H7 (cell line): ENCODE measurements around the gene SLC22A5. TPM values are rescaled to one million over a fixed set of nuclear protein-coding genes. Genes with fewer than 3 reads are reported as not detected.
"Not testable (repeated sequence)": the region's sequence is repeated elsewhere in the genome, so short reads cannot be mapped to it uniquely, and the experiment has no call there.

Source experiments
- DNase-seq: peaks from one replicate; pipeline ENCODE4 v3.0.0; 2012
- H3K27me3 ChIP-seq: 2 replicates; pipeline ENCODE4 v1.6.0; 2011; ENCODE audit warnings: mild to moderate bottlenecking, low read length; ENCODE audit not compliant: control insufficient read depth, insufficient read depth
- H3K36me3 ChIP-seq: replicated peaks from 2 replicates; pipeline ENCODE4 v1.5.1; 2011; ENCODE audit warnings: low read length; ENCODE audit not compliant: control insufficient read depth, insufficient read depth
- H3K4me3 ChIP-seq: 2 replicates; pipeline ENCODE4 v1.5.1; 2011; ENCODE audit warnings: low read depth, mild to moderate bottlenecking, control low read depth, low read length, moderate library complexity; ENCODE audit not compliant: insufficient read depth
- total RNA-seq: library from RNA; depleted of rRNA; stranded (reverse); fragments of >200 nt; shearing (Covaris generic); gene quantifications from 2 replicates; pipeline ENCODE4 v1.2.3, GENCODE V29; 2014

Gene SLC22A5
- total RNA-seq, 1 experiment from 2014 or later = 0.76 TPM

- Histone ChIP-seq H3K27me3 (no peaks in the 10 kb centered on the region), H3K4me3 (no peak overlapping the region), H3K36me3 (no peaks in the 10 kb centered on the region)
- no peak for DNase-seq
Measured at GRCh38 chr5:132388244-132389050, 18.9 kb downstream of the SLC22A5 start.

GRCh38 chr5:132389051-132389331 lies 19.5 kb downstream of the SLC22A5 start:
- Histone ChIP-seq H3K27me3 (no peaks in the 10 kb centered on the region), H3K4me3 (no peak overlapping the region), H3K36me3 (no peaks in the 10 kb centered on the region)
- no peak for DNase-seq

- Histone ChIP-seq H3K36me3 (no peaks in the 10 kb centered on the region; the same call in 1 of the 2 replicates), H3K4me3 (no peak overlapping the region)
- DNase-seq = no peak
Measured at GRCh38 chr5:132389585-132390286, 20.2 kb downstream of the SLC22A5 start.

GRCh38 chr5:132391247-132391646 lies 21.7 kb downstream of the SLC22A5 start:
- Histone ChIP-seq H3K4me3 (no peak overlapping the region), H3K36me3 (no peaks in the 10 kb centered on the region; the same call in 1 of the 2 replicates), H3K27me3 (no peaks in the 10 kb centered on the region)
- DNase-seq = no peak

More at GRCh38 chr5:132389585-132390286, 20.2 kb downstream of the SLC22A5 start:
- H3K27me3 ChIP-seq = no peaks in the 10 kb centered on the region

GRCh38 chr5:132391870-132392269 lies 22.4 kb downstream of the SLC22A5 start:
- no peak for DNase-seq

GRCh38 chr5:132392411-132392810 lies 22.9 kb downstream of the SLC22A5 start:
- H3K27me3 ChIP-seq = no peaks in the 10 kb centered on the region
- H3K36me3 ChIP-seq = no peaks in the 10 kb centered on the region; the same call in 1 of the 2 replicates
- H3K4me3 ChIP-seq = no peak overlapping the region
- no peak for DNase-seq

More at GRCh38 chr5:132391870-132392269, 22.4 kb downstream of the SLC22A5 start:
- Histone ChIP-seq H3K4me3 (no peak overlapping the region), H3K27me3 (no peaks in the 10 kb centered on the region), H3K36me3 (no peaks in the 10 kb centered on the region; the same call in 1 of the 2 replicates)

GRCh38 chr5:132392978-132393825 lies 23.7 kb downstream of the SLC22A5 start:
- H3K27me3 ChIP-seq = no peaks in the 10 kb centered on the region
- H3K4me3 ChIP-seq = no peak overlapping the region
- no peaks in the 10 kb centered on the region; the same call in 1 of the 2 replicates for H3K36me3 ChIP-seq
- no peak for DNase-seq

GRCh38 chr5:132394667-132395259 lies 25.3 kb downstream of the SLC22A5 start:
- Histone ChIP-seq H3K36me3 (no peaks in the 10 kb centered on the region; the same call in 1 of the 2 replicates), H3K4me3 (no peak overlapping the region), H3K27me3 (no peaks in the 10 kb centered on the region)
- no peak for DNase-seq

- no peak for DNase-seq
- Histone ChIP-seq H3K27me3 (no peaks in the 10 kb centered on the region), H3K36me3 (no peaks in the 10 kb centered on the region; the same call in 1 of the 2 replicates), H3K4me3 (no peak overlapping the region)
Measured at GRCh38 chr5:132396589-132397031, 27.1 kb downstream of the SLC22A5 start.

GRCh38 chr5:132397224-132397623 lies 27.7 kb downstream of the SLC22A5 start:
- Histone ChIP-seq H3K36me3 (no peaks in the 10 kb centered on the region; the same call in 1 of the 2 replicates), H3K27me3 (no peaks in the 10 kb centered on the region), H3K4me3 (no peak overlapping the region)
- DNase-seq = no peak

- not testable (repeated sequence) for DNase-seq, H3K36me3 ChIP-seq, H3K4me3 ChIP-seq, H3K27me3 ChIP-seq
Measured at GRCh38 chr5:132397936-132398675, 28.6 kb downstream of the SLC22A5 start.

GRCh38 chr5:132404041-132404440 lies 34.5 kb downstream of the SLC22A5 start:
- DNase-seq, H3K4me3 ChIP-seq, H3K36me3 ChIP-seq, H3K27me3 ChIP-seq: not testable (repeated sequence)

GRCh38 chr5:132405646-132406045 lies 36.1 kb downstream of the SLC22A5 start:
- Histone ChIP-seq H3K27me3 (no peaks in the 10 kb centered on the region; the same call in 1 of the 2 replicates), H3K36me3 (no peaks in the 10 kb centered on the region), H3K4me3 (no peak overlapping the region)
- no peak for DNase-seq
